HepG2 (cell line): Measurements from ENCODE around the gene ZNF19. TPM values are rescaled to one million over a fixed set of nuclear protein-coding genes. Genes with fewer than 3 reads are reported as not detected.

Source experiments
- BRF2 ChIP-seq: sonication (generic); formaldehyde crosslinking; IDR thresholded peaks from 2 replicates; pipeline ENCODE4 v1.8.1; 2022; ENCODE audit warnings: mild to moderate bottlenecking, missing genetic modification reagents
- CENPBD1 ChIP-seq: sonication (generic); formaldehyde crosslinking; IDR thresholded peaks from 2 replicates; pipeline ENCODE4 v1.8.0; 2022; ENCODE audit warnings: missing genetic modification reagents, low read depth, mild to moderate bottlenecking, borderline replicate concordance
- HMG20B ChIP-seq: conservative IDR thresholded peaks from 2 replicates; pipeline ENCODE4 v1.6.1; 2016; ENCODE audit warnings: missing genetic modification reagents, missing compliant biosample characterization
- HOXA9 ChIP-seq: sonication (generic); formaldehyde crosslinking; IDR thresholded peaks from 2 replicates; pipeline ENCODE4 v1.8.1; 2022; ENCODE audit warnings: missing genetic modification reagents, mild to moderate bottlenecking, moderate library complexity, borderline replicate concordance
- KDM3A ChIP-seq: IDR thresholded peaks from 2 replicates; pipeline ENCODE4 v1.6.1; 2018; ENCODE audit warnings: low read depth, missing compliant biosample characterization
- RXRB ChIP-seq: IDR thresholded peaks from 2 replicates; pipeline ENCODE4 v1.6.1; 2016; ENCODE audit warnings: borderline replicate concordance, missing genetic modification reagents, missing compliant biosample characterization
- SP1 ChIP-seq, 2 experiments: fragments of 450-650 bp in 1 of 2; sonication (generic) in 1 of 2; formaldehyde crosslinking in 1 of 2; IDR thresholded peaks; 2 replicates each; pipeline versions ENCODE4 v1.4.0 to v1.6.1; 2016 to 2020; ENCODE audit warnings: missing genetic modification reagents in 1 of 2
- TSC22D2 ChIP-seq: sonication (generic); formaldehyde crosslinking; IDR thresholded peaks from 2 replicates; pipeline ENCODE4 v1.5.1; 2020; ENCODE audit warnings: missing genetic modification reagents, mild to moderate bottlenecking, borderline replicate concordance
- ZBTB1 ChIP-seq: sonication (generic); formaldehyde crosslinking; IDR thresholded peaks from 2 replicates; pipeline ENCODE4 v1.4.0; 2020; ENCODE audit warnings: missing genetic modification reagents, borderline replicate concordance
- ZNF292 ChIP-seq: sonication (generic); formaldehyde crosslinking; IDR thresholded peaks from 2 replicates; pipeline ENCODE4 v1.8.1; 2022; ENCODE audit warnings: mild to moderate bottlenecking, low read depth, missing genetic modification reagents, borderline replicate concordance
- ZNF407 ChIP-seq: sonication (generic); formaldehyde crosslinking; IDR thresholded peaks from one replicate; pipeline ENCODE4 v1.5.1; 2020; ENCODE audit warnings: mild to moderate bottlenecking, missing genetic modification reagents; ENCODE audit errors: not compliant biosample characterization
- ZNF709 ChIP-seq: sonication (generic); formaldehyde crosslinking; IDR thresholded peaks from 2 replicates; pipeline ENCODE4 v1.5.0; 2020; ENCODE audit warnings: mild to moderate bottlenecking, missing genetic modification reagents
- ZNF770 ChIP-seq: sonication (generic); formaldehyde crosslinking; IDR thresholded peaks from 2 replicates; pipeline ENCODE4 v1.5.0; 2020; ENCODE audit warnings: mild to moderate bottlenecking, missing genetic modification reagents
- polyA plus RNA-seq, 8 experiments: library from polyadenylated mRNA; depleted of rRNA in 3 of 8; stranded (reverse) in 7 of 8; unstranded in 1 of 8; fragments of >200 nt; fragmentation: Illumina TruSeq in 4 of 8; extraction: Trizol in 4 of 8; gene quantifications; 2 replicates each; pipeline versions ENCODE4 v1.2.1 to v1.2.3, GENCODE V29; 2011 to 2016; ENCODE audit warnings: low read depth in 4 of 8, missing spikeins in 1 of 8, mixed read lengths in 1 of 8; ENCODE audit not compliant: insufficient read depth in 1 of 8
- total RNA-seq, 5 experiments: library from RNA; depleted of rRNA; stranded (reverse); fragments of >200 nt; fragmentation: Illumina TruSeq; extraction: Trizol; gene quantifications; 2 replicates each; pipeline ENCODE4 v1.2.3, GENCODE V29; 2016; ENCODE audit warnings: low read depth in 1 of 5
- TF ChIP-seq, protein P1 (sequence below): sonication (generic); formaldehyde crosslinking; IDR thresholded peaks from 2 replicates; pipeline ENCODE4 v1.5.1; 2020; ENCODE audit warnings: mild to moderate bottlenecking, missing genetic modification reagents, moderate library complexity

The ZNF19 gene
- total and polyA plus RNA-seq, 2 of the 13 experiments (the other 11 are each of a cell fraction or from before 2014, with no cell fraction given) = 3.2 to 5.8 TPM

- TF ChIP-seq ZNF407 (CRISPR knock-in tag) (peak; percentile 92), KDM3A (CRISPR knock-in tag) (peak; percentile 97), HMG20B (CRISPR knock-in tag) (peak; percentile 69), ZNF770 (CRISPR knock-in tag) (peak; percentile 76), ZNF709 (CRISPR knock-in tag) (peak; percentile 73; the same call in 1 of the 2 replicates), RXRB (CRISPR knock-in tag) (peak; percentile 94), SP1 (IDR thresholded peaks at IDR 0.05) (no peak), SP1 (CRISPR knock-in tag; IDR thresholded peaks at IDR 0.05) (peak; percentile 78), CENPBD1 (no peak), ZBTB1 (no peak; the same call in 1 of the 2 replicates), TSC22D2 (peak; percentile 96; the same call in 1 of the 2 replicates), HOXA9 (CRISPR knock-in tag) (no peak), ZNF292 (CRISPR knock-in tag) (peak; percentile 88; the same call in 1 of the 2 replicates), BRF2 (CRISPR knock-in tag) (no peak)
- TF ChIP-seq, protein P1, sequence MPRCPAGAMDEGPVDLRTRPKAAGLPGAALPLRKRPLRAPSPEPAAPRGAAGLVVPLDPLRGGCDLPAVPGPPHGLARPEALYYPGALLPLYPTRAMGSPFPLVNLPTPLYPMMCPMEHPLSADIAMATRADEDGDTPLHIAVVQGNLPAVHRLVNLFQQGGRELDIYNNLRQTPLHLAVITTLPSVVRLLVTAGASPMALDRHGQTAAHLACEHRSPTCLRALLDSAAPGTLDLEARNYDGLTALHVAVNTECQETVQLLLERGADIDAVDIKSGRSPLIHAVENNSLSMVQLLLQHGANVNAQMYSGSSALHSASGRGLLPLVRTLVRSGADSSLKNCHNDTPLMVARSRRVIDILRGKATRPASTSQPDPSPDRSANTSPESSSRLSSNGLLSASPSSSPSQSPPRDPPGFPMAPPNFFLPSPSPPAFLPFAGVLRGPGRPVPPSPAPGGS (CRISPR knock-in tag) = peak; percentile 77
These were observed 62.9 kb downstream of the ZNF19 start (continued) for GRCh38 chr16:71426069-71426879.
